ENCODE measurements around the gene CFAP99.

GRCh38 chr4:2470791-2471190 is 52.0 kb downstream of the CFAP99 start:
- TF ChIP-seq ZFP3 (CRISPR knock-in tag; IDR thresholded peaks at IDR 0.05) (no peak), ZFP30 (CRISPR knock-in tag; IDR thresholded peaks at IDR 0.05) (no peak), CSDC2 (CRISPR knock-in tag; IDR thresholded peaks at IDR 0.05) (no peak), ESRRG (CRISPR knock-in tag; IDR thresholded peaks at IDR 0.05) (no peak), BACH2 (CRISPR knock-in tag; IDR thresholded peaks at IDR 0.05; ENCODE audit: borderline replicate concordance) (no peak), ZNF70 (CRISPR knock-in tag; IDR thresholded peaks at IDR 0.05) (no peak), RARB (CRISPR knock-in tag; IDR thresholded peaks at IDR 0.05) (no peak), PATZ1 (CRISPR knock-in tag; IDR thresholded peaks at IDR 0.05; ENCODE audit: borderline replicate concordance) (no peak), GLIS3 (CRISPR knock-in tag; IDR thresholded peaks at IDR 0.05) (no peak), SNAI2 (CRISPR knock-in tag; IDR thresholded peaks at IDR 0.05) (no peak), TCF4 (CRISPR knock-in tag; IDR thresholded peaks at IDR 0.05; ENCODE audit: borderline replicate concordance) (no peak), CREB5 (CRISPR knock-in tag; IDR thresholded peaks at IDR 0.05; ENCODE audit: low read depth) (no peak)

All from SK-N-SH treated with all-trans-retinoic acid at 6 μM for 48 hours (cell line).